Stimulated activated CD4-positive, alpha-beta T cell treated with anti-CD3 and anti-CD28 coated beads, Interleukin-2, amount 100 ng/mL, for 48 hours (primary cell): ENCODE data around the gene HOXB9.

Source experiments
- DNase-seq, 2 donors: peaks; one replicate each; pipeline ENCODE4 v3.0.0-alpha.2; 2020

HOXB9 gene

DNA sequence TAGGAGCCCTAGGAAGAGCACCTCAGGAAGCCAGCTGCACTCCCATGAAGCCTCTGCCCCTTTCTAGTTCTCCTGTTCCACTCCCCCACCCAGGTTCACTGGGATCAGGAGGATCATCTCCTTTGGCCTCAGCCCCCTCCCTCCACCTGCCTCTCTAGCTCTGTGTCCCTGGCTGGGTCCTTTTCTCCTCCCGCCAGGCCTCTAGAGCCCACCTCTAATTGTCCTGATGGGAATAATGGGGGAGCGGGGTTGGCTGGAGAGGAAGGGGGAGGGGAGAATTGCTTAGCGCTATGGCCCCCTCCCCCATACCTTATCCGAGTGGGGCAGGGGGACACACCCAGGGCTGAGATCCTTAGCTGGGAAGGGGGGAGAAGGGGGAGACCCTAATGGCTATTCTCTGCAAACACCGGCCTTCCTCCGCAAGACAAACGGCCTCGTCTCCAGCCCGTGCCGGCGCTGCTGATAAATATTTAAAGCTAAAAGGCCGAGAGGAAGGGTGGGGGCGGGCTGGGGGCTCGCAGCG lies 16.3 kb downstream of the HOXB9 start:
- no peak for DNase-seq

DNA sequence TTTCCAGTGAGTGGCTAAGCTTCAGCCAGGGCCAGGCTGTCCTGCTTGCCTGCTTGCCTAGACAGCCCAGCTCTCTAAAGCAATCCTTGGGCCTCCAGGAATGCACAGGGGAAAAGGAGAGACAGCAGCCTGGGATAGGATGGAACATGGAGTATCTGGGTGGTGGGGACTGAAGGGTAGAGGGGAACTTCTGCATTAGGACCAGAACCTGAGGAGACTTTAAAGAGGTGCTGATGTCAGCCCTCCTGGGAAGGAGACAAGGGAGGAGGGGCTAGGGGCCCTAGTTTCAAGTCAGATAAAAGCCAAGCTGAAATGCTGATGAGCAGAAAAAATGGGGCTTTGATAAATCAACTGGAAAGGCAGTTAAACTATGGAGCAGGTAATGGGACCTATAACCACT lies 17.1 kb downstream of the HOXB9 start:
- DNase-seq, result no peak

DNA sequence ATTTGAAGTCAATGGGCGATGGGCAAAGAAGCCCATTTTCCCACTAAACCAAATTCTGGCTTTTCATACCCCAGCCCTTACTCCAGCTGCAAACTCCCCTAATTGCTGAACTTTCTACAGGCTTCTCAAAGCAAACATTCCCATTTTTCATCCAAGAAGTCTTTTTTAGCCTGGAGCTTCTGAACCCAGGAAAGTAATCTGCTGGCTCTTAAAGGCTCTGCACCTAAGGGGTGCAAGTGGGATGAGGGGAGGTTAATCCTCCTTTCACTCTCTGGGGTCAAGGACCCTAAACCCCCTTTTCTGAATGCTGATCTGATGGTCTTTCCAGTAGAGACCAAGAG lies 17.7 kb downstream of the HOXB9 start:
- DNase-seq, result no peak

DNA sequence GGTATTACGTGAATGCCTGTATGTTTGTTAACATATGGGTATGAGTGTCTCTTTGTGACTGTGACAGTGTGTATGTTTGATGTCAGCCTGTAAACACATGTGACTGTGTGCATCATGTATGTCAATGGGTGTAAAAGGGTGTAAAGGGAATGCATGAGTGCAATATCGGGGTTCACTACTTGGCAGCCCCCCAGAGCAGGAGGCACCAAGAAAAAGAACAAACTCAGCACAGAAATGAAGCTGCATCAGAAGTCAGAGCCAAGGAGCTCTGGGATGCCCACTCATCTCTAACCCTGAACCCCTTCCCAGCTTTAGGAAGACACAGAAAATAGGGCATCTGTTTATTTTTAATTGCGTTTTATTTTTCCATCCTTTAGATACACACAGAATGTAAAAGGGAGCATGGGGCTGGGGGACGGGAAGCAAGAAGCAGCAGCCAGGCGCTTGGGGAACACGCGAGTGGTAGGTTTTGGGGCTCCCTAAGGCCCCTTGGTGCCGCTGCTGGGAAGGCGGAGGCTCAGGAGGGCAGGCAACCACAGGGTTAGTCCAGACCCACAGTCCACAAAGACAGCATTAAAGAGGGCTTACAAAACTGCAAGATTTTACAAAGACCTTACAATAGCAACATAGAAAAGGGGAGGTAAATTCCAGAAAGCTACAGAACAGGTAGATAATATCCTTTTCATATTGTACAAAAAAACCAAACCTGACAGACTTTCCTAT lies 19.1 kb downstream of the HOXB9 start:
- no peak for DNase-seq

DNA sequence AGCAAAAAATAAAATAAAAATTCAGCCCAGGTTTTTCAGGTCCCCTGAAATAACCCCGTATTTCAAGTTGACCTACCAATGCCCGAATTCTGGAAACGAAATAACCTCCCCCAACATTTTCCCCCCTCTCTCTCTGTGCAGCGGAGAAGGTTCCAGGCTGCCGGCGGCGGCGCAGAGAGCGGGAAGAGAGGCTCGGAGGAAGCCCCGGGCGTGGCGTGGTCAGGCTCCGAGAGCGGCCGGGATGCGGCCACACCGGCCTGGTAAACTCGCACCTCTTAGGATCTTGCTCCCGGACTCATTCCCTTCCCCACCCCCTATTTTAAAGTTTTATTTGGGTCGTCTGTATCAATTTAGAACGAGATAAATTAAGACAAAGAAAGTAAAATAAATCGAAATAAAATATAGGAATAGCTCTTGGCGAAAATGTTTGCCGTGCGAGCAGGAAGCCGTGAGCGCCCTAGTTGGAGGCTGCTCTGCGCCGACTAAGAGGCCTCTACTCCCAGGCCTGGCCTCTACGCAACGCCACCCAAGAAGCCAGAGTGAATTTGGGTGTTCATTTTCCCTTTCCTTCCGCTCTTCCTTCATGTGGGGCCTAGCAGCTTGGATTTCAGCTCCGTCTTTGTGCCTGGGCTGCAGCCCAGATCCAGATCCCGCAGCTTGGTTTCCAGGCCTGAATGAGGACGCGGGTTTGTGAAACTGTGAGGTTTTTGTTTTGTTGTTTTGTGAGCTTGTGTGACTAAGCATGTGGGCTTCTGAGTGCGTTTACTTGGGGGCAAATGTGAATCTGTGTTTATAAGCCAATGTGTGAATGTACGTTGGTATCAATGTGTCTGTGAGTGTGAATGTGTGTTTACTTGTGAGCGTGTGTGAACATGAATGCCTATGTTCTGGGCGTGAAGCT lies 19.9 kb downstream of the HOXB9 start:
- no peak for DNase-seq

DNA sequence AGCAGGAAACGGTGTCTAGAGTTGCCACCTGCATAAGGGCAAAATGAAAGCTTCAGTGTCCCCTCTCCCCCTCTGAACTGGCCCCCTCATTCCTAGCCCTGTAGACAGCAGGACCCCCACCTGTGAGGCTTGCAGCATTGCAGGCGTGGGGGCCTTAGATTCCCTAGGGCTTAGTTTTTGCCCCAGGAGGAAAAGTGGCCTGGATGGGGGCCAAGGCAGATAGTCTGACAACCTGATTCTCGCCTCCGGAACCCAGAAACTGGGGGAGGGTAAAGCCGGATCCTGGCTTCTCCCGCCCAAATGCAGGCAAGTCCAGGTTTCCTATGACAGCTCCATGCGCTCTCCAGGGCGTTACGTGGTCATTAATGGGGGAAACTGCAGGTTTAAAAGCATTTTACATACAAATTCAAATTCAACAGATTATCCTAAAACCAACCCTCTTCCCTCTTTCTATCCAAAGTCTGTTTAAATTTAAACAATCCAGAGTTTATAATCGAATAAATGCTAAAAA lies 20.7 kb downstream of the HOXB9 start:
- DNase-seq, result no peak

DNA sequence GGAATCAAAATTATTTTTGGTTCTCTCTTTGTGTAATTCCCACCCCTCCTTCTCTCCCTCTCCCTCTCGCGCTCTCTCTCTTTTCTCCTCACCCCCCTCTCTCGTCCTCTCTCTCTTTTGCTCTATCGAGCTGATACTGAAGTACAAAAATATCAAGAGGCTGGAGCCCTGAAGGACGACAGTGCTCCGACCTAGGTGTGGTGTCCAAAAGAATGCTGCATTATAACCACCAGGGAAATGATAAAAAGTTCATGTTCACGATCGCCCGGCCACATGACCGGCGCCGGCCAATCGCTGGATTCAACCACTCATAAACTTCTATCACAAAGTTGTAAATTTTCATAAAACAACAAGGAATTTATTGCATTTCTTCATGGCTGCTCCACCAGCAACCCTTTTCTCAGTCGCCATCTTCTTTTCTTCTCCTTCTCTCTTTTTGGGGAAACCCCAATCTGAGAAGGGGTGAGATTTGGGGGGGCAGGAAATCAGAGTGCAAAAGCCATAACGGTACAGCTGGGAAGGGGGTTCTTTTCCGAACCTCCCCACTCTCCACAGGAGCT lies 21.3 kb downstream of the HOXB9 start, which contains the start of gene HOXB6:
Gene HOXB6 (minus strand): TSS at position 217 of the 560 bp plus-strand sequence. CDS start 6,836 bp downstream, outside the sequence.
- no peak for DNase-seq

DNA sequence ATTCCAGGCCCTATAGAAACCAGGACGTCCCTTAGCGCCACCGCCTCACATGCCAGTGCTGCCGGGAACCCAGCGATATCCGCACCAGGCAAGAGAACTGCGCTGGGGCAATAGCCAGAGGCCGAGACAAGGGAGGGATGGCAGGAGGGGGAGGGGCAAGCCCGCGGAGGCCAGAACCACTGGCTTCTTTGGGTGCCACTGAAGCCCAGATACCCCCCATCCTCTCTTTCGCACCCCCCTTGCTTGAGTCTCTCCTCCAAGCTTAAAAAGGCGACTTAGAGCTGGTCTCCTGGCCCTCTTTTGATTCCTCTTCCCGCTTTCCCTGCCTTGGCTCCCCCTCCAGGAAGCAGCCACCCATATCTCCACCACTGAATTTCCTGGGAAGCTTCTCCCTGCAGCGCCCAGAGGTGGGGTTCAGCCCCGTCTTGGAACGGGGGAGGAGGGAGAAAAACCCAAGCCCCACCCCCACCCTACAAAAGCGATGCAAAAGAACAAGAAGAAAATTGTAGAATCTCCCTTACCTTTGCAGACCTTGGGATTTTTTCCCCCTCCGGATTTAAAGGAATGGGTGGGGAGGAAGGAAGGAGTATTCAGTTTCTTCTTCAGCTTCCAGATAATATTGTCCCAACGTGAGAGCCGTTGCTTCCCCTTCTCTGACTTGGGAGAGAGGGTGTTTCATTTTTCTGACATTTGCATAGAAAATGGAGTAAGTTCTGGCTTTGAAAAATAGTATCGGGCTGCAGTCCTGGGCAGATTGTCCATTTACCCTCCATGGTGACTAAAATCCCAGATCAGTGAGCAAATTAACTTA lies 22.0 kb downstream of the HOXB9 start:
- DNase-seq, result no peak

DNA sequence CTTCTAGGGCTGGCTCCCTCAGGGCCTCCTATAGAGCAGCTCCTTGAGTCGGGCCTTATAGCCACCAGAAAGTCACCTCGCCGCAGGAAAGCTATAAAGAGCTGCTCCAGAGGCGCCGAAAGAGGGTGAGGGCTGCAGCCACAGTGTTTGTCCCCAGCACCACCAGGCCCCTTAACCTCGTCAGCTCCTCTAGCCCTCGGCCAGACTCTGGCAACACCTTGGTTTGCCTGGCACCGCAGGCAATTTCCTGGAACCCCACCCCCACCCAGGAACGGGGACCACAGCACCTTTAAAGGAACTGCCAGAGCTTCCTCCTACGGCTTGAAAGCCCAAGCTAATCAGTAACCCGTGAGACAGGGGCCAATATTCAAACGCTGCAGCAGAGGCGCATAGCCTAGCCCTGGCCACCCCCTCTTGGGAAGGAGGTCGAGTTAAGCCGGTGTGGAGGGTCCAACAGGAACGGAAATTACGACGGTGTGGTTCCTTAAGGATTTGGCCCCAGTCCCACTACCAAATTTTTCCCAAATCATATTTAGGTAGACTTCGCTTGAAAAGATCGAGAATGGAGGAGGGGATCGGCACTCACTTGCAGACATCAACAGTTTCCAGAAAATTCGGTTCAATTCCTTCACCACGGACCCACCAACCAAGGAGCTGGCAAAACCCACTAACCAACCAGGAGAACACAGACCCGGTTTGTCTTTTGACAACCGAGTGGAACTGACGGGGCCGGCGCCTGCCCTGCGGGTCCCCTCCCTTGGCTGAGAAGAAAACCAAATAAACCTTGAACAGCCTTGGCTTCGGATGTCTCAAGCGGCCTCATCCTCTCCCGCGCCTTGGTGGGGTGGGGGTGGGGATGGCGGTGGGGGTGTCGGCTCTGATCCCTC lies 24.4 kb downstream of the HOXB9 start:
- DNase-seq, result no peak

DNA sequence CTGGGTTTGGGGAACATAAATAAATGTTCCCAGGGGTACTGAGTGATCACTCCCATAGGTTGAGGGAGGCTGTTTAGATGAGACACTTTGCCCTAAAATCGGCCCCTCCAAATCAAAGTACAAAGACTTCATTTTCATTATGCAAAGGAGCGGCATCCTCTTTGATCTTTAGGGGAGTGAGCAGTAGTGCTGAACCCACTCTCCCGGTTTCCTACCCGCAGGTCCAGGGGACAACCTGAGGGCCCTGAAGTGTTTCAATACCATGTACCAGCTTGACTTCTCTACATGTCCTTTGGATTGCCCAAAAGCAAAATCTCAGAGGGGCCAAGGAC lies 25.0 kb downstream of the HOXB9 start:
- no peak for DNase-seq

DNA sequence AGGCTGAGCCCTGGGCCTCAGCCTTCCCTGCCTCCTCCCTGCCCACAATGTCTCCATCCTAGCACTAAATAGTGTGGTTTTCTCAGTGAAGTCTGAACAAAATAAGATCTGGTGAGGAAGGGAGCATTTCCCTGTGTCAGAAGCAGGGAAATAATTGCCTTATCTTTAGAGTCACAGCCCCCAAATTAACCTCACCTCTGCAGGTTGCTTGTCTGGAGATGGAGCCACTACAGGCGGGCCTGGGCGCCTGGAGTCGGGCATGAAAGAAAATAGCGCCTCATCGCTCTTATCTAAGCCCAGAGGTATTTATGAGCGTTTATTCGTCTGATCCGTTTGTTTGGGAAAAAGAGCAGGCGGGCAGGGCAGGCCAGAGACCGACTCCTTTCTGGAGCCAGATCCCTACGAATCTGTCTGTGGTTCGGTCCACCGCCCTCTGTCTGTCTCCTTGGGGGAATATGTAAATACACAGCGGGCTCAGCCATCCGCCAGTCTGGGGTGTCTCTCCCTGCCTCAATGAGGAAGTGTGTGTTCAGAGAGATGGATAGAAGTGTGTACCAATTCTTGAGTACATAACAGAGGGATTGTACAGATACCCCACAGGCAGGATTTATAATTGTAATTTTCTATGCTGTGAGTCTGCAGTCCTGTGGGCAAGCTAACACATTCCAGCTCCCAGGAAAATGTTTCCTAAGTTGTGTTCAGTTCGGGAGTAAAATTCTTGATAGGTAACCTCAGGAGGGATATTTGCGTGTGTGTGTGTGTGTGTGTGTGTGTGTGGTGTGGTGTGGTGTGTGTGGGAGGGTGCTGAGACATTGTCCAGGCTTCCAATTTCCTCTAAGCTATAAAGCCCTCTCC lies 25.7 kb downstream of the HOXB9 start:
- DNase-seq, result no peak

DNA sequence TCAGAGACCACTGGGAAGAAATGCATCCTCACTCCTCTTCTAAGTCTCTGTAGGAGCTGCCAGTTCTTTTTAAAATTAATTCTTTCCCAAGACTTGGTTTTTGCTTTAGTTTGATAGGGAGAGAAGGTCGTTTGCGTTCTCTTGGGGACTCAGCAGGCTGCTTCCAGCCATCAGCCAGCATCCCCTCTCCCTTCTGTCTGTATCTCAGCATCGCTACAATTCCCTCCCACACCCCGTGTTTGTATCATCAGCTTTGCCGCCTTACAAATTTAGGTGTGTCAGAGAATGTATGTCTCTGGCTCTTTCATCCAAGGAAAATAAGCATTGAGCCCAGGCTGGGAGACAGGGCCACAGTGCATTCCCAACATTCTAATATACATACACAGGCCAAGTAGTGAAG lies 26.8 kb downstream of the HOXB9 start:
- DNase-seq, result no peak

DNA sequence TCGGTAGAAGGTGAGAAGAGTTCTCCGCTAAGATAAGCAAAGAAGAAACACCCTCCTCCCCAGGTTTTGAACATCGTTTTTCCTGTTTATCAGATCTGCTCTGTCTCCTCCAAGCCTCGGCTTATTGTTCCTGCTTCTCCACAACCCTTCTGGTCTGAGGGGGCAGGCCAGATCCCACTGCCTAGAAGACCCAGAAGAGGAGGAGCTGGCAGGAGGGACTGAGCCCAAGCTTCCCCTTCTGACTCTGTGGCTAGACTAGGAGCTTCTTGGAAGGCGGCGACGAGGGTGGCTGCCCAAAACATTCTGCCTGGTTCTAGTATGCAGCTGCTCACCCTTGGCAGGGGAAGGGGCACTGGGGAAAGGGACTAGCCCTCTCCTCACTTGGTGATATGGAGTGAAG lies 27.4 kb downstream of the HOXB9 start:
- no peak for DNase-seq

DNA sequence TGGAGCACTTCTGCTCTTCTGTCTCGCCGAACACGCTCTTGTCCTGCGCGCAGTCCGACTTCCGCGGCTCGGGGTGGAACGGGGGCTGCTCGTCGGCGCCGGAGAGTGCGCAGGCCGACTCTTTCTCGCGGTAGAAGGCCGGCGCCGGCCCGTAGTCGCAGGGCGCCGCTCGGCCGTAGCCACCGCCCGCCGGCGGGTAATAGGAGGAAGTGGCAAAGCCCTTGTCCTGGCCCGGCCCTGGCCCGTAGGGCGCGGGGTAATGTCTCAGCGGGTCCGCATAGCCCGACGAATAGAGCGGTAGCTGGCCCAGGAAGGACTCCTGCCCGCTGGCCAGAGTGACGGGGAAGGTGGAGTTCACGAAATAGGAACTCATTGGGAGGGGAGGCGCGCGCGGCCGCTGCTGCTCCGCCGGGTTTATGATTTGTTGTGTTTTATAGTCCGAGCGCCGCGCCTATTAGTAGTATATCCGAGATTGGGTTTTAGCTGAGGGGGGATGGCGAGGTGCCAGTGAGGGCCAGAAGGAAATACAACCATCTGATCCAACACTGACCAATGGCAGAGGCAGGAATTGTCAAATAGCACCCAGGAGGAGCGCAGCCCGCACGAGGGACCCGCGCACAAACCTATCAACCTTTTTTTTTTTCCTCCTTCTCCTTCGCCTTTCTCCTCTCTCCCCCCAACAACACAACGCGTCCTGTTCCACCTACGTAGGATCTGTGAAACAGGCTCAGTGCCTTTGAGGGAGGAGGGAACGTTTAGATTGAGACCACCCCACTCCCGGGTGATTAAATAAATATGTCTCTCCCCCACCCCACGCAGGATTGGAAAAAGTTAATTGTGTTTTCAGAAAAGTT lies 28.2 kb downstream of the HOXB9 start:
- no peak for DNase-seq

DNA sequence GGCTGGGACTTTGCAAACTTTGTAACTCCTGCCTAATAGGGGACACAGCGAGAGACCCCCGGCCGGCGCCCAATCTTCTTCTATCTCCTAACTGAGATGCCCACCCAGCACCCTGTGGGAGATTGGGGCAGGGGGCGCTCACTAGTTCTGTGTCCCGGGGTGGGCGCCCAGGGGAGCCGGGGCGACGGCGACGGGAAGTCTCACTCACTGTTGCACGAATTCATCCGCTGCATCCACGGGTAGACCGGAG lies 28.7 kb downstream of the HOXB9 start:
- DNase-seq, result no peak

DNA sequence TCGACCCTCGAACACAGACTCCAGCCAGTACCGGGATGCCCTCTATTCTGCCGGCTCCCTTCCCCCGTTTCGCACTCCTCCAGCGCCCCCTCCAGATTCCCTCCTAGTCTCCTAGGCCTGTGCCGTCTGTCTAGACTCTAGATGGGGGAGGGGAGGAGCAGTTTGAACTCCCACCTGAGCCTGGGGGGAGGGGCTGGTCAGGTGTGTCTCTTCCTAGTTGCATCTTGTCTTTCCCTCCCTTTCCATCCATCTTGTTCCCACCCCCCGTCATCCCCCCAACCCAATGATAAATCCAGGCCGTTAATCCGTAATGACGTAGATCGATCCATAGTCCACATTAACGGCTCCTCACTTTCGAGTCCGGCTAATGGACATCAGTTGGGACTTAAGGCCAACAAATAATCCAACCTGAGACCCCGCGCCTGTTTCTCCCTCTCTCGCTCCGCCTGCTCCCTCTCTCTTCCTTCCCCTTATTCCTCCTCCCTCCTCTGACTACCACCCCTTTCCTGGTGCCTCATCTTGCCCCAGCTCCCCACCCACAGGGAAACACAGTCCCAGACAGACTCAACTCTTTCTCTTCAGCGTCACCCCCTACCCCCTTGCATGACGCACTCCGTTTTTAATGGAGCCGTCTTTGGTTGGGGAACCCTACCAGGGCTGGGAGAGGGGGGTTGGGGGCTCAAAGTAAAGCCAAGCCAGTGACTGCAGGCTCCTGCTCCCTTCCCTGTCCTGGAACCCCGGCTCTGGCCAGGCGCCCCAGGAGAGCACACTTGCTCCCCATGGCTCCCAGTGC lies 29.2 kb downstream of the HOXB9 start:
- no peak for DNase-seq

DNA sequence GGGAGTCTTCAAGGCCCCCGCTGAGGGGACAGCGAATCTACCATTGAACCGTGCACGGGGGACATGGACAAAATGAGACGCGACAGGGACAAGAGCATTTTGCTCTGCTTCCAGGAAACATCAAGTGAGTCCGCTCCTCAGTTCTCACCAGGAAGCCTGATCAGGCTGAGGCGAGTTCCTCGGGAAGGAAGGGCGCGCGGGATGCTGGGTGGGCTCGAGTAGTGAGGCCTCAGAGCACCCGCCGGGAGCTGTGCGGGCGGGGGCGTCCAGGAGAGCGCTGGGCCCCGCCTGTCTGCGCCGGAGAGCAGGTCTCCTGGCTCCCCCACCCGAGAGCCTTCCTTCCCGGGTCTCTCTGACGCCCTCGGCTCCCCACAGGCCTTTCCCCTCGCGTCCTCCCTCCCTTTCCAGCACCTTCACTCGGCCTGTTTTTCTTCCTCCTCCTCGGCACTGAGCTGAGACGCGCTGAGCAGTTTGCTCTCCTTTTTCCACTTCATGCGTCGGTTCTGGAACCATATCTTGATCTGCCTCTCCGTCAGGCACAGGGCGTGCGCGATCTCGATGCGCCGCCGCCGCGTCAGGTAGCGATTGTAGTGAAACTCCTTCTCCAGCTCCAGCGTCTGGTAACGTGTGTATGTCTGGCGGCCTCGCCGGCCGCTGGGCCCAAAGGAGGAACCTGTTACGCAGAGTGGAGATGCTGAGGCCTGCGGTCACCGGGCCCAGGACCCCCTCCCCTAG lies 30.0 kb downstream of the HOXB9 start:
- no peak for DNase-seq

DNA sequence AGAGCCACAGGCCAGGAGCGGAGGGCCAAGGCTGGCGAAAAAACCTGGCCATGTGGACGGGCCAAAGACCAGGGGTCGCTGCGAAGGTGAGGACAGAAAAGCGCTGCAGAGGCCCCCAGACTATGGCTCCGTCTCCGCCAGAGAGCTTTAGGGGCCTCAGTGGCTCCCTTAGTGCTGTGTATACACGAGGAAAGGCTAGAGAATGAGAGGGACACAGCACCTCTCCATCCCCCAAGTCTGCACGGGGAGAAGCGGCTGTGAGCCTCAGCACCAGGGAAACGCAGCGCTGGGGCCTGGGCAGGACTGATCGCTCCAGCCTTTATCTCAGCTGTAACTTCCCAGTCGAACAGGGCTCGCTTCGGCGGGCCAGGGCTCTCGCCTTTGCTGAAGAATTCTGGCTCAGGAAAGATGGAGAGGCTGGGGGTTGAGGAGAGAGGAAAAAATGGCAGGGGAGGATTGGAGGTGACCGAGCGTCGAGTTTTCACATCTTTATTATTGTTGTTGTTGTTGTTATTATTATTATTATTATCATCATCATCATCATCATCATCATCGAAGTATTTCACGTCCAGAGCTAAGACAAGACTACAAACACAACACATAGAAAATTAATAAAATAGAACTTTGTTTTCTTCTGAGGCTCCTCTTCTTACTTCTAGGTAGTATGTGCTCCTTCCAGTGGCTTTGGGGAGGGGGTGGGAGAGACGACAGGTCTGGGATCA lies 30.7 kb downstream of the HOXB9 start:
- DNase-seq, result no peak
